GM06990 (cell line): ENCODE data around the gene DUSP8.
"Not testable (repeated sequence)": the region's sequence is repeated elsewhere in the genome, so short reads cannot be mapped to it uniquely, and the experiment has no call there.

Experiments
- DNase-seq: peaks from one replicate; pipeline ENCODE4 v3.0.0-alpha.2; 2011; ENCODE audit not compliant: insufficient read length; ENCODE audit errors: extremely low read depth
- H3K27me3 ChIP-seq: replicated peaks from 2 replicates; pipeline ENCODE4 v1.6.0; 2011; ENCODE audit warnings: low read length; ENCODE audit not compliant: control insufficient read depth, insufficient read depth
- H3K36me3 ChIP-seq: 2 replicates; pipeline ENCODE4 v1.5.1; 2011; ENCODE audit warnings: low read length; ENCODE audit not compliant: control insufficient read depth, insufficient read depth
- H3K4me3 ChIP-seq: replicated peaks from 2 replicates; pipeline ENCODE4 v1.5.1; 2011; ENCODE audit warnings: low read depth, mild to moderate bottlenecking, control low read depth, low read length
- CTCF ChIP-seq: IDR thresholded peaks from 2 replicates; pipeline ENCODE4 v1.5.1; 2011; ENCODE audit warnings: low read length, control low read depth, mild to moderate bottlenecking, inconsistent platforms; ENCODE audit not compliant: insufficient read depth, poor library complexity, severe bottlenecking

Gene DUSP8

GRCh38 chr11:1597994-1598380 is 25.9 kb upstream of the DUSP8 start, which contains the start of gene KRTAP5-2:
KRTAP5-2 (minus strand) TSS chr11:1598294; CDS start chr11:1598250, 44 bp downstream.
- TF ChIP-seq CTCF = no peak
- no peaks in the 10 kb centered on the region for H3K36me3 ChIP-seq
- no peak within 1 kb of the TSS for H3K4me3 ChIP-seq
- DNase-seq = no peak
- H3K27me3 ChIP-seq = no peaks in the 10 kb centered on the region

- DNase-seq = no peak
- Histone ChIP-seq H3K27me3 (no peaks in the 10 kb centered on the region), H3K4me3 (no peak overlapping the region), H3K36me3 (no peaks in the 10 kb centered on the region)
- TF ChIP-seq CTCF = no peak
Measured at GRCh38 chr11:1597331-1597993, 25.4 kb upstream of the DUSP8 start.

GRCh38 chr11:1596576-1597121 is 24.6 kb upstream of the DUSP8 start:
- H3K27me3 ChIP-seq, DNase-seq, H3K4me3 ChIP-seq, H3K36me3 ChIP-seq: not testable (repeated sequence)

- H3K4me3 ChIP-seq, DNase-seq, H3K36me3 ChIP-seq, H3K27me3 ChIP-seq: not testable (repeated sequence)
Measured at GRCh38 chr11:1595994-1596575, 24.0 kb upstream of the DUSP8 start.

GRCh38 chr11:1592628-1593027 is 20.6 kb upstream of the DUSP8 start:
- no peak for DNase-seq
- Histone ChIP-seq H3K36me3 (no peaks in the 10 kb centered on the region), H3K4me3 (no peak overlapping the region), H3K27me3 (no peaks in the 10 kb centered on the region; the same call in 1 of the 2 replicates)
- TF ChIP-seq CTCF = no peak

GRCh38 chr11:1589996-1590395 is 17.9 kb upstream of the DUSP8 start:
- Histone ChIP-seq H3K27me3 (no peaks in the 10 kb centered on the region; the same call in 1 of the 2 replicates), H3K36me3 (no peaks in the 10 kb centered on the region), H3K4me3 (no peak overlapping the region)
- TF ChIP-seq CTCF = no peak
- no peak for DNase-seq

GRCh38 chr11:1589191-1589963 is 17.3 kb upstream of the DUSP8 start:
- not testable (repeated sequence) for H3K27me3 ChIP-seq, H3K4me3 ChIP-seq, DNase-seq, H3K36me3 ChIP-seq
